GM18861 (cell line): ENCODE data around the gene DNAJC16.
"Not testable (repeated sequence)": the region's sequence is repeated elsewhere in the genome, so short reads cannot be mapped to it uniquely, and the experiment has no call there.

Experiments
- ATAC-seq: cut with Tn5 transposase; IDR thresholded peaks from one replicate; pipeline ENCODE4 v1.9.1; 2021; ENCODE audit not compliant: unreplicated experiment

DNAJC16 gene

DNA sequence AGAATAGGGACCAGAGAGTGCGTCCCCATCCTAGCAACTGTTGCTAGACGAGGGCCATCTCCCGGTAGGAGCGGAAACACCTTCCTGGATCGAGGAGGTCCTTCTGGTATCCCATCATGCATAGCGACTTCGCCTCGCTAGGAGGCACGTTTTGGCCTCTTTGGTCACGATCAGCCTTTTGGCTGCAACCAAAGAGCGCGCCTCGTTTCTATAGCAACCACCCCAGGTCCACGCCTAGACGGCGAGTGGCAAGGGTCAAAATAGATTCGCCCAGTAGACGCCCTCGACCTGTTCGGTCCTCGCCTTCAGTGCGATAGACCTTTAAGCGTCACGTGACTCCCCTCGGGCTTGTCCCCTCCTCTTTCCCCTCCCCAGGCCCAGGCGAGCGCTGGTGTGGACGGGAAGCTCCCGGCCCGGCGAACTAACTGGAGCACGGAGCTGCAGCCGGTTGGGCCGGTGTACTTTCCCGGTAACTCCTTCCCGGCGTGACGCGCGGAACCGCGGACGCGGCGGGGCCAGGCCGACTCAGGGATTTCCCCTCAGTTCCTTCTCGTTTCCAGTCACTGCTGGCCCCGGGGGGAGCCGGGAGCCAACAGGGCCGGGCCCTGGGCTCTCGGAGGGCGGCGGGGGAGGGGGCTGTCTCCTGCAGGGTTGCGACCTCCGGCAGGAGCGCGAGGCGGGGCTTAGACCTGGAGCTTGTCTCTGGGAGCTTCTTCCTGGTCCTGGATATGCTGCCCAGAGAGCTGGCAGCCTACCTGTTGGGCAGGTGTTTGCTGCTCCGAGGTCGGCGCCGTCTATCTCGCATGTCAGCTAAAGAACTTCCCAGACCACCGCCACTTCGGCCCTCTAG lies at the start of gene DNAJC16:
Gene DNAJC16, plus strand, starts transcription at position 359 of the 850 bp plus-strand sequence. CDS start 2,258 bp downstream, outside the sequence.
- ATAC-seq, result peak; percentile 74

- no peak for ATAC-seq
Observed at GRCh38 chr1:15476927-15477326, 49.7 kb upstream of the DNAJC16 start.

- ATAC-seq, result no peak
Observed at GRCh38 chr1:15477646-15478212, 48.9 kb upstream of the DNAJC16 start.

DNA sequence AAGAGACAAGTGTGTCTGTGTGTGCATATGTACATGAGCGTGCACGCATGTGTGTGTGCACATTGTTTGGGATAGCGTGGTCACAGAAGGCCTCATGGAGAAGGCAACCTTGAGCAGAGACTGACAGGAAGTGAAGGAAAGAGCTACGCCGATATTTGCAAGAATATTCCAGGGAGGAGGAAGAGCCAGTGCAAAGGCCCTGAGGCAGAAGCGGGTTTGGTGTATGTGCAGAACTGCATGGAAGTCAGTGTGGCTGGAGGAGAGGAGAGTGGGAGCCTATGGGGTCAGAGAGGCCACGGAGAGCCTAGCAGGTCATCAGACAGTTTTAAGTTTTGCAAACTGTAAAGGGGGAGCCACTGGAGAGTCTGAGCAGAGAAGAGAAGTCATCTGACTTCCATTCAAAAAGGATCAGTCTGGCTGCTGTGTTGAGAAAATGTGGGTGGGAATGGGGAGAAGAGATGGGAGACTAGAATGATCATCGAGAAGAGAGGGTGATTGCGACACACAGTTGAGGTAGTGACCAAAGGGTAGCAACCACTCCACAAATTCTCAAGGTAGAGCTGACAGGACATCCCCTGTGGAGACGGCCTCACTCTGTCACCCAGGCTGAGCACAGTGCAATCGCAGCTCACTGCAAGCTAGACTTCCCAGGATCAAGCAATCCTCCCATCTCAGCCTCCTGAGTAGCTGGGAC lies 46.8 kb upstream of the DNAJC16 start:
- no peak for ATAC-seq

- not testable (repeated sequence) for ATAC-seq
Observed at GRCh38 chr1:15482455-15482854, 44.2 kb upstream of the DNAJC16 start.

DNA sequence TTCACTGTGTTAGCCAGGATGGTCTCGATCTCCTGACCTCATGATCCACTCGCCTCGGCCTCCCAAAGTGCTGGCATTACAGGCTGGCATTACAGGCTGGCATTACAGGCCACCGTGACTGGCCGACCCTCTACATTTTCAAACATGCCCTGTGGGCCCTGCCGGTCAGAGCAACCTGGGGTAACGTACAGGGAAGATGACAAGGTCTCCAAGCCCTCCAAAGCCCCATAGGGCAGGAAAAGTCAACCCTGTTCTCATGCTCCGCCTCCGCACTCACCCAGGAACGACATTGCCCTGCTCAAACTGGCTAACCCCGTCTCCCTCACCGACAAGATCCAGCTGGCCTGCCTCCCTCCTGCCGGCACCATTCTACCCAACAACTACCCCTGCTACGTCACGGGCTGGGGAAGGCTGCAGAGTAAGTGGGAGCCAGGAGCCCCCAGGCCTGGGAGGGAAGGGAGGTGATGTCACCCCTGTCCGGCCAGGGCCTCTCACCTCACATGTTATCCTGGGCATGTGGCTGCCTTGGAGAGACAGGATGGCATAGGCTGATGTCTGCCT lies 43.6 kb upstream of the DNAJC16 start:
- ATAC-seq, result not testable (repeated sequence)

- no peak for ATAC-seq
Observed at GRCh38 chr1:15483971-15484370, 42.7 kb upstream of the DNAJC16 start.

- ATAC-seq, result not testable (repeated sequence)
Observed at GRCh38 chr1:15484443-15484842, 42.2 kb upstream of the DNAJC16 start.

GRCh38 chr1:15485636-15486035 lies 41.0 kb upstream of the DNAJC16 start:
- no peak for ATAC-seq

DNA sequence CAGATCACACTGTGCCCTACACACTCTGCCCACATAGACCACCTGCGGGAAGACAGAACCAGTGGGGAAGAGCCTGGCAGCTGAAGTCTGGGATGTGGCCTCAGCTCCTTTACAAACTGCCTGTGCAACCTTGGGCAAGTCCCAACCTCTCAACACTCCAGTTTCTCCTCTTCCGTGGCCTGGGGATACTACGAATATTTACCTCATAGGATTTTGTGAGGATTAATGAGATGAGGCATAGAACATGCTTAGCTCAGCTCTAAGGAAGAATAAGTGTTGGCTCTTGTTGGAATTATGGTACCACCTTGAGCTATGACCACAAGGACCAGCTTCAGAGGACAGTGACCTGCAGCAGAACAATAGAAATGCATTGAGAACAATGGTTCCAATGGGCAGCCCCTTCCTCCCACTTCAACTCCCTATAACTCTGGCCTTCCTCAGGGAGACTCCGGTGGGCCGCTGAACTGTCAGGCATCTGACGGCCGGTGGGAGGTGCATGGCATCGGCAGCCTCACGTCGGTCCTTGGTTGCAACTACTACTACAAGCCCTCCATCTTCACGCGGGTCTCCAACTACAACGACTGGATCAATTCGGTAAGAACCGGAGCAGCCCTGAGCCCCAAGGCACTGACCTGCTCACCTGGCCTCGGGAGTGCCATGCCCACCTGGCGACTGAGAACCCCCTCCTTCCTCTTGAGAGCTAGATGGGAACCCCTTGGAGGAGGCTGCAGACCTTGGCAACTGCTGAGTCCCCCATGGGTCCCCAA lies 39.6 kb upstream of the DNAJC16 start:
- ATAC-seq, result not testable (repeated sequence)

DNA sequence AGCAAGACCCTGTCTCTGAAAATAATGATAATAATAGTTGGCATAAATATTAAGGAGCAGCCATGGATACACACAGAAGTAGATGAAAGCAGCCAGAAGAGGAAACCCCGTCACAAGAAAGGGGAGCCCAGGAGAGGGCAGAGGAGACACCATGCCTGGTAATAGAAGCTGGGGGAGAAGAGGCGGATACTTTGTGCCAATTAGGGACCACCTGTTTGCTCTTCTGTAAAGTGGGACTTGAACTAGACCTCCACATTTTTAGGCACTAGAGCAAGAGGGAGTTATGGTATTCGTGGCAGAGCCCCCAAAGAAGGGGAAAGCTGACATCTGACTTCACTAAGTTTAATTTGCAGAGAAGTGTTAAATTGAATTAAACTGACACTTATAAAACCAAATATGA lies 38.3 kb upstream of the DNAJC16 start:
- ATAC-seq, result no peak

DNA sequence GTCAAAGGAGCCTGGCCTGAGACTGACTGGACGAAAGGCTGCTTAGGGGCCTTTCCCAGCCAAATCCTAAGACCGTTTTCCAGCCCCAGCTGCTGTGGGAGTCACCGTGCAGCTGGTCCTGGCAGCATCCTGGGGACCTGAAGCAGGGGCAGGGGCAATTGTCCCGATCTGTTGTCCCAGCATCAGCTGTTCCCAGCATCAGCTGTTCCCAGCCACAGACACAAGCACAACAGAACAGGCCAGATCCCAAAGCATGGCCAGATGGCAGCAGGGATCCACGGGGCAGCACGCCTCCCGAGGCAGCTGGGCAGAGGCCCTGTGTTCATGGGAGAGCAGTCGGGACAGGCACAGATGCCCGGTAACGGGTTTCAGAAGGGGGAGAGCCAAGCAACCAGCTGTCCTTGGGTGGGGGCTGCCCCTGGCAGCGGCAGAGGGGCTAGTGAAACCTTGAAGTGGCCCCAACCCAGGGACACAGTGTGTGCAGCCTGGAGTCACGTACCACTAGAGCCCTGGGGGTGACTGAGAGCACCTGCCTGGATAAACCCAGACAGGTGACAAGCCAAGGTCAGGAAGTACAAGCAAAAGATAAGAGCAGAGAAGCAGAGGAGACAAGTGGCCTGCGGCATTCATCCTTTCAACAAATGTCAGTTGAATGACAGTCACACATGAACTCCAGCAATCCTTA lies 37.5 kb upstream of the DNAJC16 start:
- ATAC-seq, result no peak

GRCh38 chr1:15491010-15491409 lies 35.6 kb upstream of the DNAJC16 start:
- ATAC-seq, result not testable (repeated sequence)

DNA sequence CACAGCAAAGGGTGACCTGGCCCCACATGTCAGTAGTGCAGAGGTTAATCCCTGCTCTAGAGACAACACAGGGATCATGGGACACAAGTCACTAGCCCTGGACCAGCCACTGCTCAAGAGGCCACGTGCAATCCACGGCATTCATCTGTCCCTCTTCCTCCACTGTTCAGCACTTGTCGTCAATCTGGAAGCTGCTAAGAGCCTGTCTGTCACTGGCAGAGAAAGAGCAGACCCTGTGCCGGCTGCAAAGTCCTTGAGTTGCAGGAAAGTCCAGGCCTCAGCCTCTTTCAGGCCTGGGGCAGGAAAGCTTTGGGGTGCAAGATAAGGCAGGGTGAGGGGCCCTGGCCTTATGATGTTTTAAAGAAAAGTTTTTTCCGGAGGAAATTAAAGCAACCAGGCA lies 34.1 kb upstream of the DNAJC16 start:
- ATAC-seq, result no peak

GRCh38 chr1:15493869-15494390 lies 32.7 kb upstream of the DNAJC16 start:
- ATAC-seq, result no peak

DNA sequence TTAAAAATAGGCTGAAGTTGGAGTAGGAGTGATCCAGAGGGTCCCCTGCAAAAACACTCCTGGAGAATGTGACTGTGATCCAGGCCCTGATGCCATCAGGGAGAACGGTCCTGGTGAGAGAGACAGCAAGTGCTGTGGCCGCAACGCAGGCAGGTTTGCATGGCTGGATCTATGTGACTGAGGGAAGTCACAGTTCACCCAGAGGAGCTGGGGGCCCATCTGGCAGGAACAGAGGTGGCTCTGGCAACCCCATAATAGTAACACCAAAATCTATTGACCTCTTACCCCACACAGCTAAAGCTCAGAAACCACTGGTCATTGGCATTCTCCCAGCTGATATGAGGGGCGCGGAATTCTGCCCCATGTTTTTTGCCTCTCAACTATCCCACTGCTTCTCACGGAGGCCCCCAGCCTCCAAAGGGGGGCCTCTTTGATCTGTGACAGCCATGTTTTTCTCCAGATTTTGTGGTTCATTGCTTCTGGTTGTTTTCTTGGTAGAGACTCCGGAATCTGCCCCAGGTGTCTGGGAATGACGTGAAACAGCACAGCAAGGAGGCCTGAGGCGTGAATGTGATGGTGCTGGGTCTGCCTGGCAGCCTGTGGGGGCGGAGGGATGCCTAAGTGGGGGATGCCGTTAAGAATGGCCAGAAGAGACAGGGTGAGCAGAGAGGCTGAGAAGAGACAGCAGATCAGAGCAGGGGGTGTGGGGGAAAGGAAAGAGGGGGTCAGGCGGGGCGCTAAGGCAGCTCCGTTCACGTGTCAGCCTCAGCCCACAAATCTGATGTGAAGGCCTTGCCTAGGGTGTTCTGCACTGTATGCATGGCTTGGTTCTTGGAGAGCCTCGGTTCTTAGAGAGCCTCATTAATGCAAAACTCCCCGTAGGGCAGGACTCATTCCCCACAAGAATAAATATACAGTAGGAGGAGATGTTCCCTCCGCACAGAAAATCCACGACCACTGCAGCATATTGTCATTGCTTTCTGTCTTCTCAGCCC lies 26.2 kb upstream of the DNAJC16 start:
- no peak for ATAC-seq

GRCh38 chr1:15501208-15502032 lies 25.2 kb upstream of the DNAJC16 start:
- ATAC-seq, result no peak

- no peak for ATAC-seq
Observed at GRCh38 chr1:15504436-15504835, 22.2 kb upstream of the DNAJC16 start.
